Hypothalamus (tissue), 51 donors: ENCODE results near the gene RRP1B.
"Not testable (repeated sequence)": the region's sequence is repeated elsewhere in the genome, so short reads cannot be mapped to it uniquely, and the experiment has no call there.

Experiments
- DNase-seq, 51 donors: peaks; one replicate each; lab custom pipeline; 2025; lab: John Stamatoyannopoulos, UW

RRP1B gene

DNA sequence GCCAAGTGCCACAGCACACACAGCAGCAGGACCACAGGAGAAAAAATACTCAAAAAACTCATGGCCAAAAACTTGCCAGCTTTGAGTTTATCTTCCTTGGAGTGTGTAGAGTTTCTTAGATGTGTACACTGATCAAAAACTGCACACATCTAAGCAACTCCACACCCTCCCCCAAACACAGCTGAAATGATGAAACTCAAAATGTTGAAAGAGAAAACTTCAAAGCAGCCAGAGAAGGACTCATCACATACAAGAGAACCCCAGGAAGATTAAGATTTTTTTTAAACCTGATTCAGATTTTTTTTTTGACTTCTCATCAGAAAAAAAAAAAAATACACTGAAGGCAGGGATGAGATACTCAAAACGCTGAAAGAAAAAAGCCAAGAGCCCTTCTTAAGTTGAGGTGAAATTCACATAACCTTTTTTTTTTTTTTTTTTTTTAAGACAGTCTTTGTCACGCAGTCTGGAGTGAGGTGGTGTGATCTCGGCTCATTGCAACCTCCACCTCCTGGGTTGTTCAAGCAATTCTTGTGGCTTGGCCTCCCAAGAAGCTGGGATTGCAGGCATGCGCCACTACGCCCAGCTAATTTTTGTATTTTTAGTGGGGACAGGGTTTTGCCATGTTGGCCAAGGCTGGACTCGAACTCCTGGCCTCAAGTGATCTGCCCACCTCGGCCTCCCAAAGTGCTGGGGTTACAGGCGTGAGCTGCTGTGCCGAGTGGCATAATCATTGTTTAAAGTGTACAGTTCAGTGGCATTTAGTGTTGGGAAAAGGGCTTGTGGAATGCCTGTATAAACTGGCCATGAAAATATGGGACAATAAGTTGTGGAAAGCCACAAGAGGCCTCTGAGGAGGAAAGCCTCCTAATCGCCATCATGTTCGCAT is 38.6 kb downstream of the RRP1B start:
- DNase-seq, result no peak

DNA sequence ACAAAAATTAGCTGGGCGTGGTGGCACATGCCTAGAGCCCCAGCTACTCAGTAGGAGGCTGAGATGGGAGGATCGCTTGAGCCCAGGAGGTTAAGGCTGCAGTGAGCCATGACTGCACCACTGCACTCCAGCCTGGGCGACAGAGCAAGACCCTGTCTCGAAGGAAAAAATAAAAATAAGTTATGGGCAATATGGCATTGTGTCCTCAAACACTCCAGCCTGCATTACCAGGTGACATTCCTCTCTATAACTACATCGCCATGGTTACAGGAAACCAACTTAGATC is 40.1 kb downstream of the RRP1B start:
- DNase-seq, result not testable (repeated sequence)

DNA sequence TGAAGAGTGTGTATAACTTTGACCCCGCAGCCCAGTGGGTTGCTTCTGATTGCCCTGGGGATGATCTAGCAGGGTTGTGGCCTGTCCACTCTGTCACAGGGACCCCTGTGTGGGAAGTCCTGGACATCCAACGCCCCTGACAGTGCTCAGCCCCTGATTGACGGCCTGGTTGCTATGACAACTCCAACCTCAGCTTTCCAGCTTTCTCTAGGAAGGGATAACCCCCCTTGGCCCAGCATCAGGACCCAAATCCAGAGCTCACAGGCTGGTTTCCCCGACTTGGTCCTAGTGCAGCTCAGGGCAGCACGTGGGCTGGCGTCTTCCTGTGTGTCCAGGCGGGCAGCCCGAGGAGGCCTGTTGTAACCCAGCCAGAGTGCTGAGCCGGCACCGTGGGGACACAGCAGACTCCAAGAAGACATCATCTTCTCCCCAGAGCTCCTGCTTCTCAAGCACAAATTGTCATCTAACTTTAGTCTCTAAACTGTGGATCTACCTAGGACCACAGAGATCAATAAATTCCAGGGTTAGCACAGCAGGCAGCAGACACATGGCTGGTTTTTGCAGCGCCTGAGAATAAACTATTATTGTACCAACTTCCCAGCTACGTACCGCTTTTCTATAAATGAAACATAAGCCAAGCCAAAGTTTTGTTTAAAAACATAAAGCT is 40.7 kb downstream of the RRP1B start:
- peak in 1 of 51 donors; percentile 21 for DNase-seq

DNA sequence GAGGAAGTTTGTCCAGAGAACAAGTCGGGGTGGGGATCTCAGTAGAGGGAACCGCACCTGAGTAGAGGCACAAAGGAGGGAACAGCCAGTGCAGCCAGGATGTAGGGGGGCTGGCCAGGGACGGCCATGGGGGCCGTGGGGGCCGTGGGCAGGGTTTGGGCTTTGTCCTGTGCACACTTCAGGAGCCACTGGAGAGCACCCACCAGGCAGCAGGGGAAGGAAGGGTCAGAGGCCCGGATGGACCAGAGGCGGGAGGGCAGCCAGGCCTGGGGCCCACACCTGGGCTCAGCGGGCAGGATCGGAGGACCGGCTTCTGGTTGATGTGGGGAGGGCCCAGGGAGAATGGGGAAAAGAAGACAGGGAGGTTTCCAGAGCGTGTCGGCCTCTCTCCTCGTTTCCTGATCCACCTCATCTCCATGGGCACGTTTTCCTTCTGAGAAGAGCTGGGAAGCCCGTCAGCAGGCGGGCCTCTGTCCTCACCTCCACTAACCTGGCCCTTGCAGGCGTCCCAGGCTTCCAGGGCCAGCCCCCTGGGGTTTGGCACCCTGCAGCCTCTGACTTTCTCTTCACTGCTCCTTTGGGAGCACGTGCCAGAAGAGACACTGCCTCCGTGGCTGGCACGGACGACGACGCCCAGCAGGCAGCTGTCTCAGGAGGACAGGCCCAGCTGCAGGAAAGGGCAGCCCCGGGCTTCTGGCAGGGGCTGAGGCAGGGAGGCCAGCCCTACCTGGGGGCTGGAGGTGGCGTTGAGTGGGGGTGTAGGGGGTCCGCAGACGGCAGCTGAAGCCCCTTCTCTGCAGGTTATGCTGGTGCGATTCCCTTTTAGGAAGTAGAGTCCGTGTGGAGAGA is 42.8 kb downstream of the RRP1B start:
- DNase-seq, result no peak

DNA sequence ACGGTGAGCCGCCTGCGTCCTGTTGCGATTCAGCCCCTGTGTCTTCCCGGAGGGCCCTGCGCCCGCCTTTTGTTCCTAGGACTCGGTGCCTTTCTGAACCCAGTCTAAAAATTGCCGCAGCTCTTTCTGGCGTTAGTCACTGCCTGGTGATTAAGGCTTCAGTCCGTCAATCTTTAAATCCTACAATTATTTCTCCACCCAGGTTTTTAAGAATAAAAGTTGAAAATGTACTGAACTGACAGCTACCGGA is 43.4 kb downstream of the RRP1B start:
- DNase-seq, result no peak

DNA sequence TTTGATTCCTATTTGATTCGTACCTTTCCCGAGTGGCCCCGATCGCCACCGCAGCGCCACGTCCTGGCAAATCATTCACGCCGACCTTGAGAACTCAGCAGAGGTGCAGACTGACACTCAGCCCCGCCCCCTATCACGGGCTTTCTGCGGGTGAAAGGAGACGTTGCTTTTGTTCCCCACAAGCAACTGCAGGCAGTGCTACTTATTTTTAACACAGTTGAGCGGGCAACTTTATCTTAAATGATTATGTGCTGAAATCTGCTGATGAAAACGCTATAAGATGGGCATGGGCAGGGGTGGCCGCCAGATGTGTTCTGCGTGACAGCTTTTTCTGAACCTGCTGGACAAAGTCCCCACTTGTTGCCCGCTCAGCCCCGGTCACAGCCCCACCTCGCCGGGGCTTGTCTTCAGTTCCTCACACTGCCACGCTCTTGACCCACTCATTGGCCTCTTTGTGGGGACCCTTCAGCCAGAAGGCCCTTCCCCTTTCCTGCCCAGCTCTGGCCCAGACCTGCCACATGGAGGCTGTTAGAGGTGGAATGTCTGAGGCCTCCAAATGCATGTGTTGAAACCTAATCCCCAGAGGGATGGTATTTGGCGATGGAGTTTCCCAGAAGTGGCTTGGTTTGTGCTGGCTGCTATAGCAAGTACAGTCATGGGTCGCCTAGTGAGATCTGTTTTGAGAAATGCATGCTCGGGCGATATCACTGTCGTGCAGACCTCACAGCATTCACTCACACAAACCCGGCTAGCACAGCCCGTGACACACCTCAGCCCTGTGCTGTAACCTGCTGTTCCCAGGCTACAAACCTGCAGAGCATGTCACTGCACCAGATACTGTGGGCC is 43.9 kb downstream of the RRP1B start:
- DNase-seq, result peak in 12 of 51 donors; percentile 19 to 47 (median 34)

DNA sequence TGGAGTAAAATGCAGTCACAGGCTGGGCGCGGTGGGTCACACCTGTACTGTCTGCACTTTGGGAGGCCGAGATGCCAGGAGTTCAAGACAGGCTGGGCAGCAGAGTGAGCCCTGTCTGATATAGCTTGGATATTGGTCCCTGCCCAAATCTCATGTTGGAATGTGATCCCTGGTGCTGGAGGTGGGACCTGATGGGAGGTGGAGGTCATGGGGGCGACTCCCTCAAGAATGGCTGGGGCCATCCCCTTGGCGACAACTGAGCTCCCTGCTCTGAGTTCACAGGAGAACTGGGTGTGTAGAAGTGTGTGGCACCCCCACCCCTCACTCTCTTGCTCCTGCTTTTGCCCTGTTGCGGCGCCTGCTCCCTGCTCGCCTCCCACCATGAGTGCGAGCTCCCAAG is 48.1 kb downstream of the RRP1B start:
- DNase-seq, result no peak

DNA sequence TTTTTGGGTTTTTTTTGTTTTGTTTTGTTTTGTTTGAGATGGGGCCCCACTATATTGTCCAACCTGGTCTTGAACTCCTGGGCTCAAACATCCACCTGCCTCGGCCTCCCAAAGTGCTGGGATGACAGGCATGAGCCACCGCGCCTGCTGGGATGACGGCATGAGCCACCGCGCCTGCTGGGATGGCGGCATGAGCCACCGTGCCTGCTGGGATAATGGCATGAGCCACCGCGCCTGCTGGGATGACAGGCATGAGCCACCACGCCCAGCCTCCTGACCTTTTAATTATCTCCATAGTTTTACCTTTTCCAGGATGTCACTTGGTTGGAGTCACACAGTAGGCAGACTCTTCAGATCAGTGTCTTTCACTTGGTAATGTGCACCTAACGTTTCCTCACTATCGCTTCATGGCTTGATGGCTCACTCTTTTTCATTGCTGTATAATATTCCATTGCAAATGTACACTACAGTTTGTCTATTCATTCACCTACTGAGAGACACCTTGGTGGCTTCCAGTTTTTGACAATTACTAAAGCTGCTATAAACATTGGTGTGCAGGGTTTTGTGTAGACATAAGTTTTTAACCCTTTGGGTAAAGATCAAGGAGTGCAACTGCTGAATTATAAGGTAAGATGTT is 49.5 kb downstream of the RRP1B start:
- no peak for DNase-seq

DNA sequence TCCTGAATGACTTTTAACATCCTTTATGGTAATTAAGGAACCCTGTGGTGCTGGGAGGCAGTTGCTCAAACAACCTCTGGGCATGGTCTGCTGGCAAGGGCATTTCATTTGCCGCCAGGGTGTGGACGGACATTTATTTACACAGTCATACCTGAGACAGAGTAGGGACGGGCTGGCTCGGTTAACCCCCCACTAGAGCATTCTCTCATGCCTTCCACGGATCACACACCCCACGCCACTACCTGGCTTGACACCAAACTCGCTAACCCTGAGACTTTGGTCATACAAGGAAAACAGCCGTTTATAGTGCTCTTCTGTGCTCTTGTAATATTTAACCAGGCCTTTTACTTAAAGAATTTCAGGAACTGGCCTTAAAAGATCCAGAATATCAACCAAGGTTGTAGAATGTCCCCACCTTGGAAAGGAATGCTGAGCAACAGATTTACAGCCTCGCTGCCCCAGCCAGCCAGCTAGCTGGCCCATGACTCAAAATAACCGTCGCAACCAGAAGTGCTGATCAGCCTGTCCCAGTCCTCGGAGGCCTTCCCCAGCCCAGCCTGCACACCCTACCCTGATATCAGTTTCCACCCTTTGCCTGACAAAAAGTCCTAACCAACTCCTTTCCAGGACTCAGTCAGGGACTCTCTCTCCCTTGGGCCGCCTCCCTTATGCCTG is 53.0 kb downstream of the RRP1B start:
- DNase-seq, result no peak

DNA sequence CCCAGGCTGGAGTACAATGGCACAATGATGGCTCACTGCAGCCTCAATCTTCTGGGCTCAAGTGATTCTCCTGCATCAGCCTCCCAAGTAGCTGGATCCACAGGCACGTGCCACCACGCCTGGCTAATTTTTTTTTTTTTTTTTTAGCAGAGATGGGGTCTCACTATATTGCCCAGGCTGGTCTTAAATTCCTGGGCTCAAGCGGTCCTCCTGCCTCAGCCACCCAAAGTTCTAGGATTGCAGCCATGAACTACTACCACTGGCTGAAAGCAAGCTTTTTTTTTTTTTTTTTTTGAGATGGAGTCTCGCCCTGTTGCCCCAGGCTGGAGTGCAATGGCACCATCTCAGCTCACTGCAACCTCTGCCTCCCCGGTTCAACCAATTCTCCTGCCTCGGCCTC is 53.8 kb downstream of the RRP1B start:
- not testable (repeated sequence) for DNase-seq

DNA sequence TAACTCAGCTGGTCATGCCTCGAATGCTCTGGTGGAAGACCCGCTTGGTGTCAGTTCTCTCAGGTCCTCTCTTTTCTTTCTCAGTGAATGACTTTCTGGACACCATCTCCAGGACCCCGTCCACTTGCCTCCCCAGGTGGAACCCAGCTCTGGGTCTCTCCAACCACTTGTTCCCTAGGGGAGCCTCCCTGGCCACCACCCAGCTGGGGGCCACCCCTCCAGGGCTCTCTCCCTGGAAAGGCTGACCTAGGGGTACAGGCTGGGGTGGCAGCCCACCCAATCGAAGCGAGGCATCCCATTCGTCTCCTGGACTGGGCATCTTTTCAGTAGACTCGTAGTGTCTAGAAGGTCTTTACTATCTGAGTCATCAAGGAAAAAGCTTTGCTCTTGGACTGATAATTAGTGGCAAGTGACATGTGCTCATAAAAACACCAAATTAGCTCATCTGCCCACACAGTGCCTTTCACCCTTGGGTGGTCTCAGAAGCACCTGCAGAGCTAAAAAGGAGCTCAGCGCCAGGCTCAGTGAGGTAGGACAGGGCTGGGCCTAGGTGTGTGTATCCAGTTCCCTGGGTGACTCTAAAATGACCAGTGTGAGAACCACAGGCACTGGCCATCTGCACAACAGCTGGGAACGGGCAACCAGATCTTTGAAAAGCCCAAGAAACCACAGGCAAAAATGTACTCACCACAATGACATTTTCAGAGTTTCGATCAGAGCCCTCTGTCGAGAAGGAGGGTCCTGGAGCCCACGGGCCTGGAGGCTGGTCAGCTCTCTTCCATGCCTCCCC is 57.2 kb downstream of the RRP1B start:
- DNase-seq, result no peak

DNA sequence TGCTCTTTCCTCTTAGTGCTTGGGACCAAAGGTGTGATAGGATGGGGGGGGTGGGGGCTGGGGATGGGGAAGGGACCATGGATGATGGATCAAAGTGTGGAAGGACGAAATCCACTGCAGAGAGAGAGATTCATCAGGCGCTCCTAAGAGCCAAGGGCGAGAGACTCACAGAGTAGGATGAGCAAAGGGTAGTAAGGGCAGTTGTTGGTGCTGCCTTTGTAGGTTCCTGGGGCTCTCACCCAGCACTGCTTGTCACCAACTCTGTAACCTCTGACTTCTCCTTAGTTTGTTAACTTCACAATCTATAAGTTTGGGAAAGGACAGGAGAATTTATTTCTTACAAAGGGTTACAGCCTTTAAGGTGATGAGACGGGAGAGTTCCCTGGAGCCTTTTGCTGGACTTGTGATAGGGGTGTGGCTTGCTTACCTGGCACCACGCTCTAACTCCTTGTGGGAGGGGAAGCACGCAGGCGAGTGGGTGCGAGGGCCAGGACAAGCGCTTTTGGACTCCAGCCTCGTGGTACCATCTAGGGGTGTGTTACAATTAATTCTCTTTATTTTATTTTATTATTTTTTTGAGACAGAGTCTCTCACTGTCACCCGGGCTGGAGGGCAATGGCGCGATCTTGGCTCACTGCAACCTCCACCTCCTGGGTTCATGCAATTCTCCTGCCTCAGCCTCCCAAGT is 58.0 kb downstream of the RRP1B start:
- DNase-seq, result no peak

DNA sequence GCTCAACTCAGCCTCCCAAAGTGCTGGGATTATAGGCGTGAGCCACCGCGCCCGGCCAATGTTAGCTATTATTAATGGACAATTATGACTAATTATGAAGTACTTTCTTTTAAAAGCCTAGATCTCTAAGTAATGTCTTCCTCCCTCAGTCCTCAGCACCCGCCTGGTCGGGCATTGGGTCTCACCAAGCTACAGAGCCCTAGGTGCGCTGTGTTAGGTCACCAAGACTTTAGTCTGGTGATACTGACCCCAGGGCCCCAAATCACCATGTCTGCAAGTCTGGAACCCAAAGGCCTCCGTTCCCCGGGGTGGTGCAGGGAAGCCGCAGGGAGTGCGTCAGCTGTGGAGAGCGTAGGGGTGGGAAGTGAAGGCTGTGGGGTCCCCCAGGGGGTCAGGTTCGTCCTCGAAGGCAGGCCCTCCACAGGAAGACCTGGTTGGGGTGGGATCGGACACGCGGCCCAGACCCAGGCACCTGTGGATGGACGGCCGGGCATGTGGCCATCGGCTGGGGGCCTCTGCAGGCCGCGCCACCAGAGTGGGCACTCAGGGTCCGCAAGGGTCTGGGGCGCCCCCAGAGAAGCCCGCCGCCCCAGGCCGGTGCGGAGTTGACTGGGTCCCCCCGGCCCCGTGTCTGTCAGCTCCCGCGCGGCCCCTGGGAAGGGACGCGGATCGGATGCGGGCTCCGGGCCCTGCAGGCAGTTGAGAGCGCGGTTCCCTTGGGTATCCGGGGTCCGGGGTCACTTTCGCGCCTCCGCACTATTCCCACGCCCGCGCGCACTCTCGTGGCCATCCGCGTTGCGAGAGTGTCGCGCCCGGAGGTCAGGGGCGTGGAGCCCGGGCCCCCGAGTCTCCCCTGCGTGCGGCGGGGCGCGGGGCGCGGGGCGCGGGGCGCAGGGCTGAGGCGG is 58.9 kb downstream of the RRP1B start:
- DNase-seq, result no peak

DNA sequence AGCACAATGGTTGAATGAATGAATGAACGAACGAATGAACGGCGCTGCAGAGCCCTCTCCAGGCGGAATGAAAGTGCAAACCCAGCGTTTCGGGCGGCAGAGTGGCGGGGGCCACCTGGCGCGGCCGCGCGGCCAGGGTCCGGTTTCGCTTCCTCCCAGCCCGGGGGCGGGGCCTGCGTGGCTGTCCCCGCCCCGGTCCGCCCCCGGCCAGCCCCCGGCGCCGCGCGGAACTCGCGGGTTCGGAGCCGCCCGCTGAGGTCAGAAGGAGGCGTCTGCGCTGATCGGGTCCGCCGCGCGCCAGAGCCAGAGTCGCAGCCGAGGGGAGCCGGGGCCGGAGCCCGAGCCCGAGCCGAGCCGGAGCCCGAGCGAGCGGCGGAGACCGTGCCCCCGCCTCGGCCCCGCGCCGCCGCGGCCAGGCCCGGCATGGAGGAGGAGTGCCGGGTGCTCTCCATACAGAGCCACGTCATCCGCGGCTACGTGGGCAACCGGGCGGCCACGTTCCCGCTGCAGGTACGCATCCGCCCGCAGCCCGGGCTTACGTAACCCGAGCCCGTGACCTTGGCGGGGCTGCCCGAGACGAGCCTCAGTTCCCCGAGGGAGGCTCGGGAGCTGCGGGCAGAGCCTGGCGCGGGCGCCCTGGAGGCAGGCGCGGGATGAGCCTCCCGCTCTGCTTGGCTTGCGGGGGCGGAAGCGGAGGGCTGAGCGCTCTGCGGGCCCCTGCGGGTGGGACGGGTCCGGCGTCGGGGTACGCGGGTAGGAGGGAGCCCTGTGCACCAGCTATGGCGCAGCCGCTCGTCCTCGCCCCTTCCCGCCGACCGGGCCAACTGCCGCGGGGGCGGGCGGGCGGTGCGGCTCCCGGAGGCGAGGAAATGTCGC is 59.8 kb downstream of the RRP1B start, which contains the start of gene PDXK:
Gene PDXK (plus strand): TSS at position 258 of the 876 bp plus-strand sequence. CDS start 166 bp downstream, at position 424.
- peak in 49 of 51 donors; percentile 28 to 92 (median 78) for DNase-seq

DNA sequence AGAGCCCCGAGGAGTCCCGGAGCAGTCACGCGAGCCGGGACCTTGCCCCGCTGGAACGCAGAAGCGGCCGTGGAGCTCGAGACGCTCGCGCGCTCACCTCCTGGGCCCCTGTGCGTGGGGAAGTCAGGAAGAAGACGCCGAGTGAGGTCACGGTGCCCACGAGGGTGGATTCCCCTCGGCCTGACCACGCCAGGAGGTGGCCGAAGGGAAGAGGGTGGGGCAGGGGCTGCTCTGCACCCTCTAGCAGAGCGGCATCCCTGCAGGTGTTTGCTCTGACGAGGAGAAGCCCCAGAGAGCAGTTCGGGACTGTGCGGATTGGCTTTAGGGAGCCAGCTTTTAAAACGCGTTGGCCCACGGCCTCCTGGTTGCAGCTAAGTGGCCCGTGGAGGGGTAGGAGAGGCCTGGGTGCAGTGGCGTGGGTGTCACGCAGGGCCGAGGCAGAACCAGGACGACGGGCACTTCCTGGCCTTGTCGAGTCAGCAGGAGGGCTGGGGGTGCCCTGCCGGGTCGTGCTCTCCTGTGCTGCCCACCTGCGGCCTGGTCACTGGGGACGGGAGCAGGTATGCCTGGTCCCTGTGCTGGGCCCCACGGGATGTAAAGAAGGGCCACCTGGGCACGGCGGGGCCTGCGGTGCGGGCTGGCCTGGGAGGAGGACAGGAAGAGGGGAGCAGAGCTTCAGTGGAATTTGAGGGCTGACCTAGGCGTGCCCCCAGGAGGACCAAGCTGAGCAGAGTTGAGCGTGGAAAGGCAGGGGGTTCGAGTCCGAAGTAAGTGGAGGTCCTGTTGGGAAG is 60.6 kb downstream of the RRP1B start:
- peak in 1 of 51 donors; percentile 42 for DNase-seq
